HG02571 (cell line): ENCODE data around the gene PTGER4.

Experiments
- ATAC-seq: cut with Tn5 transposase; IDR thresholded peaks from one replicate; pipeline ENCODE4 v1.9.1; 2021; ENCODE audit warnings: mild to moderate bottlenecking, moderate library complexity; ENCODE audit not compliant: unreplicated experiment

Gene PTGER4

DNA sequence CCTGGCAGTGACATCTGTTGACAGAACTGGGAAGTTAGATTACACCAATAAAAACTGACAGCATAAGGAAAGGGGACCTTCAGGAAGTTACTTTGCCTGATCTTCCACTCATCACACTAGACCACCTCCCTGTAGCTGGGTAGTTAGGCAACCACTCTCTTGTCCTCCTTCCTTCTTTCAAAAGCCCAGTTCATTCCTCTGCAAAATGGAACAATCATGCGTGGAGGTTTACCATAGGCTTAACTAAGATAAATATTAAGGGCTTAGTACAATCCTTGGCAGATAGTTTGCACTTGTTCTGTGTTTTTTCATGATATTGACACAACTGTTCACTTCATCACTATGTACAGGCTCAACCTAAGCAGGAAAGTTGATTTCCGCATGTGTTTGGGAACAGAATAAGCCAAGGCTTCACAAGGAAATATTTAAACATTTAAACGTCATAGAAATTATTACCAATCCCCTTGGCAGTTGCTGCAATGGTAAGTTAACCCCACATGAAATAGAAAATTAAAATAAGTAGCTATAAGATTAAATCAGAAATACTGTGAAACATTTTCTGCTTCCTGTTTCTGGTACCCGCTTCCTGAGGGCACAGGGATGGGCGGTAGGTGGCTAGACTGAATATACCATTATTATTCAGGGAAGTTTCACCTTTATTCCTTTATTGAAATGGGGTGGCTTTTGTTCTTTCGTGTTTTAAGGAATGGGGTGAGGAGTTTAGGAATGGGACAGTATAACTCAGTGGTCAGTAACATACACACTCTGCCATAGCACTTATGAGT is 9.9 kb upstream of the PTGER4 start:
- no peak for ATAC-seq

GRCh38 chr5:40672425-40672824 is 7.3 kb upstream of the PTGER4 start:
- ATAC-seq = no peak

GRCh38 chr5:40674661-40675235 is 5.0 kb upstream of the PTGER4 start:
- no peak for ATAC-seq

DNA sequence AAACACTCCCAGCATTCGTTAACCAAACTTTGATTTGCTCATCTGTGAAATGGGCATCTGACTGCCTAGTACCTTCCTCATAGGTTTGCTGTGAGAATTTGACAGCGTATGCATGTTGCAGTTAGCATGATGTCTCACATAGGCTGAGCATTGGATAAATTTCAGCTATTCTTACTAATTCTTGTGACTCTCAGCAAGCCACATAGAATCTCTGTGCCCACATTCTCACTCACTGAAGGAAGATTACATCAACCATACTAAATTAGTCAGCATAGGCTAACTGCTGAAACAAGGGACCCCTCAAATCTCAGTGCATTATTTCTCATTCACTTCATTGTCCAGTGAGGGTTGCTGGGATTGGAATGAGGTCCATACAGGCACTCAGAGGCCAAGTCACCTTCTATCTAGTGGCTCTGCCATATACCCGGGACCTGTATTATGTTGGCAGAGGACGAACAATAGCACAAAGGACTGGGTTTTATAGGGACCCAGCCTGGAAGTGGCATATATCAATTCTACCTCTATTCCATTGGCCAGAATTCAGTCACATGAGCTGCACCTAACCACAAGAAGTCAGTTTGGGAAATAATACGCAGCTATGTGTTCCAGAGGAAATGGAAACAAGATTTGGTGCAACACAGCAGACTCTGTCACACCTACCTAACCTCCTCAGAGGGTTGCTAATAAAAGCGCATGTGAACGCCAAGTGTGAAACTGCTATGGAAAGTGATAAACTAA is 4.2 kb upstream of the PTGER4 start:
- no peak for ATAC-seq

GRCh38 chr5:40676613-40677343 is 2.9 kb upstream of the PTGER4 start:
- no peak for ATAC-seq

- ATAC-seq = no peak
Observed at GRCh38 chr5:40677456-40677855, 2.3 kb upstream of the PTGER4 start.

GRCh38 chr5:40678026-40678425 is 1.7 kb upstream of the PTGER4 start:
- no peak for ATAC-seq

- ATAC-seq = no peak
Observed at GRCh38 chr5:40678460-40679147, 1.1 kb upstream of the PTGER4 start.

DNA sequence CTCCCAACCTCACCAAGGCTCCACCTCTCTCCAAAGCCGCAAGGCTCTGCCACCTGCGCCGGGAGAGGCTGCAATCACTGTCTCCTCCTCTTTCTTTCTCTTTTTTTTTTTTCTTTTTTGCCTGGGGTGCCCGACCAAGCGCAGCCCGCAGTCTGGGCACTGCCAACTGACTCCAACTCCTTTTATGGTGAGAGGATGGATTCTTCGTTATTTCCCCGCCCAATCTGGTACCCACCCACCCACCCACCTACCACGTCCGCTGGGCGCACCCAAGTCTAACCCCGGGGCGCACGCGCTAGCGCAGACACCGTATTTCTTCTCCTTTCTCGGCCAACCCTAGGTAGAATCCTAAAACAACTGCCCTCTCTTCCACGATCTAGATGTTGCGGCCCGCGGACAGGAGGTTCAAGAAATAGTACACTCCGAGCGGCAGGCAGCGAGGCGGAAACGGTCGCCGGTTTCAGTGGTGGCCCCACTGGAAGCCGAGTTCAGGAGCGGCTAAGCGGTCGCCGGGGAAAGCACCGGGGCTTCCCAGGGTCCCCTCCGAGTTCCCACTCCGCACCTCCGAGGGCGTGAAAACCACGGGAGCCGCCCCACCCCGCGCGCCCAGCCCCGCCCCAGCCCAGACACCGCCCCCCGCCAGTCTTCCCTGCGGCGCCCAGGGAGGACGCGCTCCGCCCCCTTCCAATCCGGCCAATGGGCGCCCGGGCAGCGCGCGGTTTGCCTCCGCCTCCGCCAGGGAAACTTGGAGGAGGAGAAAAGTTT is 385 bp upstream of the PTGER4 start:
- ATAC-seq = peak; percentile 80

- no peak for ATAC-seq
Observed at GRCh38 chr5:40680741-40681362, 1.1 kb downstream of the PTGER4 start.

- no peak for ATAC-seq
Observed at GRCh38 chr5:40681363-40682153, 1.8 kb downstream of the PTGER4 start.

GRCh38 chr5:40682154-40683017 is 2.7 kb downstream of the PTGER4 start:
- no peak for ATAC-seq

GRCh38 chr5:40683305-40683704 is 3.6 kb downstream of the PTGER4 start:
- ATAC-seq = no peak

DNA sequence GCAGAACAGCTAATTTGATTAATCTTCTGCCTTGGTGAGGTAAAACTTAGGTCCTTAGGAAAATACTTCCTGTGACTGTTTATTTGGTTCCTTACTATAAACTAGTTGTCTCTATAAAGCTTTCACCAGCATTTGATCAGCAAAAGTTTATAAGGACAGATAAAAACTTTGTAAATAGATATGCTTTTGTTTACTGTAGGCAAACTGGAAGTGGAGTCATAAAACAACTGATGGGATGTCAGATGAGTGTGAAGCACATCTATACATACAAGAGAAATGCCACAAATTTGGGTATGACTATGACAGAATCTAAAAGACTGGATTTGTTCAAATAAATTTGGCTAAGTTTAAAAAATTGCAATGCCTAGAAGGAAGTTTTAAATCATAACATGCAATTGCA is 5.5 kb downstream of the PTGER4 start:
- ATAC-seq = no peak

DNA sequence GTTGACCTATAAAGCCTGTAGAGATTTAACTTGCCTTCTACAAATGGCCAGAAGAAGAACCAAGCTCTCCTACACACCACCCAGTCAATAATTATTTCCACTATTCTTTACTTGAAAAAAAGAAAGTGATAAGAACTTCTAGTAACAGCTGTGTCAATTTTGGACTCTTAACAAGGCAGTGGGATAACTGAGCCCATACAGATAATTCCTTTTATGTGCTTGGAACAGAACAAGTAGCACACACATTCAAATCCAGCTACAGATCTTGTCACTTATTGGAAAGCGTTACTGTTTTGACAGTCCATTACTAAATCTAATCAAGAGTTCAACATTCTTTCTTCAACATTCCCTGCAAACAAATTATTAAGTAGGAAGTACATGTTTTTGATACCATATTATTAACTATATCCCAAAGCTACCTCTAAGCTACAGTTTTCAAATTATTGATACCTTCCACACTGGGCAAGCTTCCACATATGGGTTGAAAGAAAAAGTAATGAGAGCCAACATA is 6.3 kb downstream of the PTGER4 start:
- no peak for ATAC-seq

GRCh38 chr5:40687321-40687720 is 7.6 kb downstream of the PTGER4 start:
- no peak for ATAC-seq

- peak; percentile 93 for ATAC-seq
Observed at GRCh38 chr5:40688127-40688761, 8.5 kb downstream of the PTGER4 start.
